Measurements from ENCODE around the gene KIR3DL1.
"Not testable (repeated sequence)": the region's sequence is repeated elsewhere in the genome, so short reads cannot be mapped to it uniquely, and the experiment has no call there.

The KIR3DL1 gene

DNA sequence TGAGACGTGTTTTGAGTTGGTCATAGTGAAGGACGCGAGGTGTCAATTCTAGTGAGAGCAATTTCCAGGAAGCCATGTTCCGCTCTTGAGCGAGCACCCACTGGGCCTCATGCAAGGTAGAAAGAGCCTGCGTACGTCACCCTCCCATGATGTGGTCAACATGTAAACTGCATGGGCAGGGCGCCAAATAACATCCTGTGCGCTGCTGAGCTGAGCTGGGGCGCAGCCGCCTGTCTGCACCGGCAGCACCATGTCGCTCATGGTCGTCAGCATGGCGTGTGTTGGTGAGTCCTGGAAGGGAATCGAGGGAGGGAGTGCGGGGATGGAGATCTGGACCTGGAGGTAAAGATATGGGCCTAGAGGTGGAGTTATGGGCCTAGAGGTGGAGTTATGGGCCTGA lies at the start of gene KIR3DL1:
Gene KIR3DL1 (plus strand): TSS at position 218 of the 400 bp plus-strand sequence.
- not testable (repeated sequence) for FAIRE-seq

DNA sequence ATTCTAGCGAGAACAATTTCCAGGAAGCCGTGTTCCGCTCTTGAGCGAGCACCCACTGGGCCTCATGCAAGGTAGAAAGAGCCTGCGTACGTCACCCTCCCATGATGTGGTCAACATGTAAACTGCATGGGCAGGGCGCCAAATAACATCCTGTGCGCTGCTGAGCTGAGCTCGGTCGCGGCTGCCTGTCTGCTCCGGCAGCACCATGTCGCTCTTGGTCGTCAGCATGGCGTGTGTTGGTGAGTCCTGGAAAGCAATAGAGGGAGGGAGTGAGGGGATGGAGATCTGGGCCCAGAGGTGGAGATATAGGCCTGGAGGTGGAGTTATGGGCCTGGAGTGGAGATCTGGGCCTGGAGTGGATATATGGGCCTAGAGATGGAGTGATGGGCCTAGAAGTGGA lies 46.6 kb upstream of the KIR3DL1 start, which contains the start of gene KIR2DL1:
Gene KIR2DL1 (plus strand): TSS at position 148 of the 400 bp plus-strand sequence. CDS start 58 bp downstream, at position 206.
- not testable (repeated sequence) for FAIRE-seq; DNase-seq (ENCODE audit: extremely low spot score, insufficient read length, low read depth)

More for the DNA sequence above, at the start of gene KIR3DL1:
- DNase-seq (ENCODE audit: extremely low spot score, insufficient read length, low read depth): not testable (repeated sequence)

DNA sequence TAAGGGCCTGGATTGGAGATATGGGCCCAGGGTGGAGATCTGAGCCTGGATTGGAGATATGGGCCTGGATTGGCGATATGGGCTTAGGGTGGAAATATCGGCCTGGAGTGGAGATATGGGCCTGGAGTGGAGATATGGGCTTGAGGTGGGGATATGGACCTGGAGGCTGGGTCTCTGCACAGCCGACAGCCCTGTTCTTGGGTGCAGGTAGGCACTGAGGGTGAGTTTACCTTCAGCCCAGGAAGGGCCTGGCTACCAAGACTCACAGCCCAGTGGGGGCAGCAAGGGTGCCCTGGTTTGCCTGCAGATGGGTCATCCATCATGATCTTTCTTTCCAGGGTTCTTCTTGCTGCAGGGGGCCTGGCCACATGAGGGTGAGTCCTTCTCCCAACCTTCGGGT lies 45.8 kb upstream of the KIR3DL1 start:
- DNase-seq (ENCODE audit: extremely low spot score, insufficient read length, low read depth); FAIRE-seq: not testable (repeated sequence)

GRCh38 chr19:54771018-54771960 lies 45.0 kb upstream of the KIR3DL1 start:
- not testable (repeated sequence) for FAIRE-seq; DNase-seq (ENCODE audit: extremely low spot score, insufficient read length, low read depth)

- DNase-seq (ENCODE audit: extremely low spot score, insufficient read length, low read depth); FAIRE-seq: not testable (repeated sequence)
Measured at GRCh38 chr19:54772666-54773065, 43.6 kb upstream of the KIR3DL1 start.

- FAIRE-seq: not testable (repeated sequence)
Measured at GRCh38 chr19:54775095-54775815, 41.0 kb upstream of the KIR3DL1 start.

DNA sequence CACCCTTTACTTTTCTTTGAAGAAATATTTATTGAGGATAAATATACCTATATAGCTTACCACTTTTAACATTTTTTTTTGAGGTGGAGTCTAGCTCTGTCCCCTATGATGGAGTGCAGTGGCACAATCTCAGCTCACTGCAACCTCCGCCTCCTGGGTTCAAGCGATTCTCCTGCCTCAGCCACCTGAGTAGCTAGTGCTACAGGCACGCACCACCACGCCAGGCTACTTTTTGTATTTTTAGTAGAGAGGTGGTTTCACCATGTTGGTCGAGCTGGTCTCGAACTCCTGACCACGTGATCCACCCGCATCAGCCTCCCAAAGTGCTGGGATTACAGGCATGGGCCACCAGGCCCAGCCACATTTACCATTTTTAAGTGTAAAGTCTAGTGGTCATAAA lies 40.4 kb upstream of the KIR3DL1 start:
- DNase-seq (ENCODE audit: extremely low spot score, insufficient read length, low read depth); FAIRE-seq: not testable (repeated sequence)

More at GRCh38 chr19:54775095-54775815, 41.0 kb upstream of the KIR3DL1 start:
- DNase-seq (ENCODE audit: extremely low spot score, insufficient read length, low read depth): not testable (repeated sequence)

DNA sequence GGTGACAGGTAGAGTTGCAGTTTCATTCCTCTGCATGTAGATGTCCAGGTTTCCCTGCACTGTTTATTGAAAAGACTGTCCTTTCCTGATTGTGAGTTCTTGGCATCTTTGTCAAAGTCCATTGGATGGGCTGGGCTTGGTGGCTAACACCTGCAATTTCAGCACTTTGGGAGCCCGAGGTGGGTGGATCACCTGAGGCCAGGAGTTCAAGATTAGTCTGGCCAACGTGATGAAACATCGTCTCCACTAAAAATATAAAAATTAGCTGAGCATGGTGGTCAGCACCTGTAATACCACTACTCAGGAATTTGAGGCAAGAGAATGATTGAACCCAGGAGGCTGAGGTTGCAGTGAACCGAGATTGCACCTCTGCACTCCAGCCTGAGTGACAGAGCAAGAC lies 38.4 kb upstream of the KIR3DL1 start:
- FAIRE-seq; DNase-seq (ENCODE audit: extremely low spot score, insufficient read length, low read depth): not testable (repeated sequence)

- not testable (repeated sequence) for FAIRE-seq; DNase-seq (ENCODE audit: extremely low spot score, insufficient read length, low read depth)
Measured at GRCh38 chr19:54778896-54779295, 37.4 kb upstream of the KIR3DL1 start.

DNA sequence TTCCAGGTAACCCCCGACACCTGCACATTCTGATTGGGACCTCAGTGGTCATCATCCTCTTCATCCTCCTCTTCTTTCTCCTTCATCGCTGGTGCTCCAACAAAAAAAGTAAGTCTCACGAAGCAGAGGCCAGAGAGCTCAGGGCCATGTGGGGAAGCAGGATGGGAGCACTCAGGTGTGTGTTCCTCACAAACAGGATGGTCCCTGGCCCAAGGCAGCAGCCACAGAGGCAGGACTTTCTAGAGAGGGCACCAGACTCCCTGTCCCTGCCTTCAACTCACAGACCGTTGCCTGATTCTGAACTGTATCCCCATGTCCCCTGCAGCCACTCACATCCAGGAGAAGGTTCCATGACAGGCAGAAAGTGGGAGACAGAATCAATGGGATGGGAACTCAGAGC lies 33.4 kb upstream of the KIR3DL1 start:
- DNase-seq (ENCODE audit: extremely low spot score, insufficient read length, low read depth); FAIRE-seq: not testable (repeated sequence)

DNA sequence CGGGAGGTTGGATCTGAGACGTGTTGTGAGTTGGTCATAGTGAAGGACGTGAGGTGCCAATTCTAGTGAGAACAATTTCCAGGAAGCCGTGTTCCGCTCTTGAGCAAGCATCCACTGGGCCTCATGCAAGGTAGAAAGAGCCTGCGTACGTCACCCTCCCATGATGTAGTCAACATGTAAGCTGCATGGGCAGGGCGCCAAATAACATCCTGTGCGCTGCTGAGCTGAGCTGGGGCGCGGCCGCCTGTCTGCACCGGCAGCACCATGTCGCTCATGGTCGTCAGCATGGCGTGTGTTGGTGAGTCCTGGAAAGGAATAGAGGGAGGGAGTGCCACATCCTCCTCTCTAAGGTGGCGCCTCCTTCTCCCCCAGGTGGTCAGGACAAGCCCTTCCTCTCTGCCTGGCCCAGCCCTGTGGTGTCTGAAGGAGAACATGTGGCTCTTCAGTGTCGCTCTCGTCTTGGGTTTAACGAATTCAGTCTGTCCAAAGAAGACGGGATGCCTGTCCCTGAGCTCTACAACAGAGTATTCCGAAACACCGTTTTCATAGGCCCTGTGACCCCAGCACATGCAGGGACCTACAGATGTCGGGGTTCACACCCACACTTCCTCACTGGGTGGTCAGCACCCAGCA lies 30.1 kb upstream of the KIR3DL1 start:
- not testable (repeated sequence) for FAIRE-seq; DNase-seq (ENCODE audit: extremely low spot score, insufficient read length, low read depth)

GRCh38 chr19:54788154-54788553 lies 28.1 kb upstream of the KIR3DL1 start:
- DNase-seq (ENCODE audit: extremely low spot score, insufficient read length, low read depth); FAIRE-seq: not testable (repeated sequence)

DNA sequence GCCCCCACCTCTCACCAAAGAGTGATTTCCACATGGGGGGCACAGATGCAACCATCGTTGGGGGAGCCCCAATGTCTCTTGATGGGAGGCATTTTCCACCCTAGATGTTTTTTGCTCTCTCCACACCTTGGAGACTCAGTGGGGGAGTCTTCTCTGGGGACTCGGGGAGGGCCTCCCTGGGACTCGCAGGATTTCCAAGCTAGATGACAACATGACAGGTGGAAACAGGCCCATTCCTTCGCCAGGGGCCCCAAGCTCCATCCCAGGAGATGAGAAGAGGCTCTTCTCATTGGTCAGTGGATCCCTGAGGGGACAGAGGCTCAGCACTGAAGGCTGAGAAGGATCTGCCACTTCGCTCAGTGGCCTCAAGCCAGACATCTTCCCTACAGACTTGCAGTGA lies 25.6 kb upstream of the KIR3DL1 start:
- no peak for FAIRE-seq
- no peak for DNase-seq (ENCODE audit: extremely low spot score, insufficient read length, low read depth)

DNA sequence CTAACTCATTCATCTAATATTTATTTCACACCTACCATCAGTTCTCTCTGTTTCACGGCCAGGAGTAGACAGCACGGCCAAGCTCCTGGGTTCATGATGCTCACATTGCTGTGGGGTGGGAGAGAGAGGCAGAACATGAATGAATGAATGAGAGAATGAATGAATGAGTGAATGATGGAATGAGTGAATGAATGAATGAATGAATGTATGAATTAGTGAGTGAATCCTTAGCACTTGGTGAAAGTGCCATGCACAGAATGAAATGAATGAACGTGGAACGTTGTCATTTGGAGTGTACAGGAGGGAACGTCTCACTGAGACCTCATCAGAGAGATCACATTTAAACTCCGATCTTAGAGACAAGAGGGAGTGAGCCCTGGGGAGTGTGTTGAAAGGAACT lies 24.8 kb upstream of the KIR3DL1 start:
- FAIRE-seq (no peak), DNase-seq (ENCODE audit: extremely low spot score, insufficient read length, low read depth) (no peak)

DNA sequence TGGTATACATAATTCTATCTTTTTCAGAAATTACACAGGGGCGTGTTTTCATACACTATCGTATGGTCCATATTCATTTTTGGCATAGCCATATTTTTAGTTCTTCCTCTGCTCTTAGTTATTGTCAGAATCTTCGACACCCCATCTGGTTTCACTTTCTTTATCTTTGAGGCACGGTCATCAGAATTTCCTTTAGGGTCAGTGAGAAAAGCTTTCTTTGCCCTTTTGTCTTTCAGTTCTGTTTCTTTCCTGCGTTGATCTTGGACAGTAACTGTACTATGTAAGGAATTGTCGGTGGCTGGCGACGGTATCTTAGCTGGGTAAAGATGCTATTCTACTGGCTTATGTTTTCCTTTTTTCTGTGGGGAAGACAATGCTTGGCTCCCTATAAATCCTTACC lies 23.5 kb upstream of the KIR3DL1 start:
- peak; percentile 80 for FAIRE-seq
- no peak for DNase-seq (ENCODE audit: extremely low spot score, insufficient read length, low read depth)

- DNase-seq (ENCODE audit: extremely low spot score, insufficient read length, low read depth) (no peak), FAIRE-seq (no peak)
Measured at GRCh38 chr19:54795758-54796157, 20.5 kb upstream of the KIR3DL1 start.

GRCh38 chr19:54803410-54803809 lies 12.9 kb upstream of the KIR3DL1 start, which contains the start of gene KIR2DL4:
TSS of gene KIR2DL4 (plus strand) at chr19:54803610. CDS start at chr19:54803652, 42 bp downstream.
- FAIRE-seq (no peak), DNase-seq (ENCODE audit: extremely low spot score, insufficient read length, low read depth) (no peak)

DNA sequence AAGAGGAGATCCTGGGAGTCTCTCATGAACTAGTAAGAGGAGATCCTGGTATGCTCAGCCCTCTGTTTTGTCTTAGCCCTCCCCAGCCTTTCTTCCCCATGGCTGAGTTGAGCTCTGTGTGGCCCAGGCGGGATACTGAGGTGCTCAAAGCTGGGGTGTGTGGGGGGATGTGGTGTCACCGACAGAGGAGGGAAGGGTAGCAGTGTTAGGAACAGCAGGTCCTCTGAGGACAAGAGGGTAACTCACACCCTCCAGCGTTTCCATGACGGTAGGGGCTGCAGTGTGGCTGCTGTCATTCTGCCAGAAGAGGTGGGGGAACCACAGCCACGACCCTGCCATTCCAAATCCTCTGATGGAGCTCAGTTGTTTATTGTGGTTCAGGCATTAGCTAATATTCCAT lies 12.2 kb upstream of the KIR3DL1 start:
- DNase-seq (ENCODE audit: extremely low spot score, insufficient read length, low read depth) (no peak), FAIRE-seq (no peak)

DNA sequence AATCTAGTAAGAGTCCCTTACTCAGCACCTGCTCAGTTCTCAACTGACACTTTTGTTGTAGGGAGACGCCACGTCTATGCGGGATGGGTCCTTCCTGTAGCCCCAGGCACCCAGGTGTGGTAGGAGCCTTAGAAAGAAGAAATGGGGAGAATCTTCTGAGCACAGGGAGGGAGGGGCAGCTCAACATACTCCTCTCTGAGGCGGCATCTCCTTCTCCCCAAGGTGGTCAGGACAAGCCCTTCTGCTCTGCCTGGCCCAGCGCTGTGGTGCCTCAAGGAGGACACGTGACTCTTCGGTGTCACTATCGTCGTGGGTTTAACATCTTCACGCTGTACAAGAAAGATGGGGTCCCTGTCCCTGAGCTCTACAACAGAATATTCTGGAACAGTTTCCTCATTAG lies 11.7 kb upstream of the KIR3DL1 start:
- FAIRE-seq: no peak

More for the DNA sequence above, 11.7 kb upstream of the KIR3DL1 start:
- no peak for DNase-seq (ENCODE audit: extremely low spot score, insufficient read length, low read depth)
